H1 (cell line): ENCODE results near the gene CUX1. TPM values are rescaled to one million over a fixed set of nuclear protein-coding genes. Genes with fewer than 3 reads are reported as not detected.

Experiments
- CTCF ChIA-PET: fragments of 300-600 bp; sonication (Branson Sonifier 250); formaldehyde crosslinking; loops from one replicate; lab custom pipeline; 2021; ENCODE audit not compliant: partially characterized antibody; lab: Charles Lee
- POLR2A ChIA-PET: fragments of 300-600 bp; sonication (Branson Sonifier 250); formaldehyde crosslinking; loops from one replicate; lab custom pipeline; 2021; ENCODE audit warnings: inconsistent platforms; ENCODE audit not compliant: partially characterized antibody; lab: Charles Lee
- DNase-seq, 2 experiments: peaks; one replicate each; pipeline versions ENCODE4 v3.0.0 to v3.0.0-alpha.2; 2010 to 2022; ENCODE audit warnings: low spot score in 2 of 2, low read depth in 1 of 2, mixed read lengths in 1 of 2
- FAIRE-seq: peaks from 2 replicates; lab custom pipeline; 2011; peaks lifted over from hg19 to GRCh38; lab: Jason Lieb, UNC
- H2AFZ ChIP-seq: 2 replicates; pipeline ENCODE4 v1.8.1; 2012; ENCODE audit warnings: low read length, inconsistent platforms
- H2AK5ac ChIP-seq: 2 replicates; pipeline ENCODE4 v1.6.1; 2013; ENCODE audit warnings: low read depth, low read length
- H2BK120ac ChIP-seq: replicated peaks from 2 replicates; pipeline ENCODE3; 2013; ENCODE audit warnings: low read depth, low read length, inconsistent platforms
- H2BK12ac ChIP-seq: 2 replicates; pipeline ENCODE4 v1.6.1; 2013; ENCODE audit warnings: low read depth, low read length
- H2BK15ac ChIP-seq: 2 replicates; pipeline ENCODE4 v1.6.1; 2013; ENCODE audit warnings: low read length
- H2BK20ac ChIP-seq: 2 replicates; pipeline ENCODE4 v1.6.1; 2013; ENCODE audit warnings: low read length
- H2BK5ac ChIP-seq: 2 replicates; pipeline ENCODE4 v1.6.1; 2013; ENCODE audit warnings: low read depth, low read length
- H3K14ac ChIP-seq: 2 replicates; pipeline ENCODE4 v1.6.1; 2013; ENCODE audit warnings: inconsistent platforms; ENCODE audit not compliant: insufficient read length
- H3K18ac ChIP-seq: 2 replicates; pipeline ENCODE4 v1.6.1; 2013; ENCODE audit warnings: low read length; ENCODE audit errors: extremely low read depth
- H3K23ac ChIP-seq: 2 replicates; pipeline ENCODE4 v1.6.1; 2013; ENCODE audit warnings: inconsistent platforms; ENCODE audit not compliant: insufficient read length
- H3K23me2 ChIP-seq: 2 replicates; pipeline ENCODE4 v1.6.1; 2013; ENCODE audit warnings: low read depth, low read length
- H3K27ac ChIP-seq: 2 replicates; pipeline ENCODE4 v1.6.1; 2011; ENCODE audit warnings: low read depth, low read length, inconsistent platforms
- H3K27me3 ChIP-seq, 4 experiments: replicated peaks in 1 of 4; 1 replicate in 1 of 4; 2 replicates in 3 of 4; pipeline versions ENCODE4 v1.6.1 to v1.8.1; 2011 to 2013; ENCODE audit warnings: low read length in 3 of 4, mild to moderate bottlenecking in 3 of 4, inconsistent platforms in 2 of 4, mixed read lengths in 2 of 4, moderate library complexity in 1 of 4; ENCODE audit not compliant: control insufficient read depth in 3 of 4, insufficient read depth in 3 of 4; ENCODE audit errors: extremely low read depth in 1 of 4
- H3K36me3 ChIP-seq, 4 experiments: 2 replicates each; pipeline versions ENCODE4 v1.6.1 to v1.8.1; 2011 to 2013; ENCODE audit warnings: mild to moderate bottlenecking in 4 of 4, low read length in 3 of 4, moderate library complexity in 2 of 4, control low read depth in 1 of 4, inconsistent platforms in 1 of 4; ENCODE audit not compliant: insufficient read depth in 4 of 4, control insufficient read depth in 2 of 4
- H3K4ac ChIP-seq: replicated peaks from 2 replicates; pipeline ENCODE3; 2013; ENCODE audit warnings: low read length, low read depth, mixed read lengths, inconsistent platforms; ENCODE audit not compliant: insufficient read length
- H3K4me1 ChIP-seq, 4 experiments: replicated peaks in 1 of 4; 1 replicate in 1 of 4; 2 replicates in 3 of 4; pipeline versions ENCODE4 v1.6.1 to v1.8.1; 2011 to 2013; ENCODE audit warnings: low read length in 3 of 4, inconsistent platforms in 2 of 4, mixed read lengths in 1 of 4; ENCODE audit not compliant: insufficient read depth in 4 of 4, control insufficient read depth in 3 of 4
- H3K4me2 ChIP-seq, 2 experiments: 2 replicates each; pipeline versions ENCODE4 v1.6.1 to v1.8.1; 2011 to 2013; ENCODE audit warnings: low read depth in 2 of 2, low read length in 2 of 2, control low read depth in 1 of 2, inconsistent platforms in 1 of 2, mild to moderate bottlenecking in 1 of 2; ENCODE audit not compliant: insufficient read depth in 1 of 2
- H3K4me3 ChIP-seq, 4 experiments: fragments of 200-600, 300-600 bp in 1 of 4; sonication (generic), shearing (Covaris generic), sonication (Bioruptor Twin) in 1 of 4; 2 replicates each; pipeline versions ENCODE4 v1.5.1 to v1.8.1; 2011 to 2016; ENCODE audit warnings: low read length in 4 of 4, low read depth in 3 of 4, control low read depth in 2 of 4, inconsistent platforms in 2 of 4, mild to moderate bottlenecking in 2 of 4, mixed read lengths in 1 of 4, moderate library complexity in 1 of 4; ENCODE audit not compliant: insufficient read depth in 2 of 4; ENCODE audit errors: extremely low read depth in 1 of 4
- H3K56ac ChIP-seq: replicated peaks from 2 replicates; pipeline ENCODE3; 2013; ENCODE audit warnings: low read depth, mild to moderate bottlenecking, mixed read lengths, low read length, inconsistent platforms; ENCODE audit not compliant: insufficient read length
- H3K79me1 ChIP-seq: 2 replicates; pipeline ENCODE4 v1.6.1; 2013; ENCODE audit warnings: low read depth, low read length, control low read depth
- H3K79me2 ChIP-seq, 2 experiments: 2 replicates each; pipeline versions ENCODE4 v1.6.1 to v1.8.1; 2012 to 2013; ENCODE audit warnings: low read length in 2 of 2, mild to moderate bottlenecking in 2 of 2, inconsistent platforms in 1 of 2; ENCODE audit not compliant: insufficient read depth in 2 of 2, control insufficient read depth in 1 of 2
- H3K9ac ChIP-seq, 4 experiments: replicated peaks in 1 of 4; 1 replicate in 1 of 4; 2 replicates in 3 of 4; pipeline versions ENCODE4 v1.6.1 to v1.8.1; 2011 to 2013; ENCODE audit warnings: low read depth in 3 of 4, low read length in 3 of 4, control low read depth in 2 of 4, mild to moderate bottlenecking in 2 of 4, moderate library complexity in 2 of 4, inconsistent platforms in 1 of 4; ENCODE audit errors: extremely low read depth in 1 of 4
- H3K9me3 ChIP-seq, 2 experiments: 2 replicates each; pipeline versions ENCODE4 v1.6.1 to v1.8.1; 2012 to 2013; ENCODE audit warnings: mild to moderate bottlenecking in 2 of 2, moderate library complexity in 2 of 2, control low read depth in 1 of 2, inconsistent platforms in 1 of 2, low read depth in 1 of 2, low read length in 1 of 2, mixed read lengths in 1 of 2; ENCODE audit not compliant: insufficient read depth in 2 of 2
- H4K20me1 ChIP-seq, 2 experiments: replicated peaks in 1 of 2; 2 replicates each; pipeline versions ENCODE3 to v1.8.1; 2011 to 2013; ENCODE audit warnings: inconsistent platforms in 2 of 2, low read length in 2 of 2, mild to moderate bottlenecking in 1 of 2; ENCODE audit not compliant: insufficient read depth in 2 of 2, control insufficient read depth in 1 of 2
- H4K5ac ChIP-seq: 2 replicates; pipeline ENCODE4 v1.6.1; 2013; ENCODE audit warnings: low read length, low read depth, mixed read lengths, inconsistent platforms; ENCODE audit not compliant: insufficient read length
- H4K8ac ChIP-seq: 2 replicates; pipeline ENCODE4 v1.8.0; 2013; ENCODE audit warnings: mild to moderate bottlenecking, moderate library complexity, low read length, inconsistent platforms; ENCODE audit not compliant: insufficient read depth; ENCODE audit errors: extremely low read depth
- H4K91ac ChIP-seq: replicated peaks from 2 replicates; pipeline ENCODE3; 2013; ENCODE audit warnings: low read length, mixed read lengths, inconsistent platforms; ENCODE audit not compliant: insufficient read length
- ASH2L ChIP-seq: fragments of 200-600, 300-600 bp; sonication (generic); IDR thresholded peaks from one replicate; pipeline ENCODE4 v1.7.1; 2017; ENCODE audit warnings: low read length
- BRCA1 ChIP-seq: IDR thresholded peaks from 2 replicates; pipeline ENCODE4 v1.6.1; 2012; ENCODE audit warnings: low read depth, low read length, improper control_type of control experiment
- CBX8 ChIP-seq: fragments of 300-800, 300-1000 bp; sonication (generic); IDR thresholded peaks from 2 replicates; pipeline ENCODE4 v1.7.1; 2016; ENCODE audit warnings: low read depth, low read length, borderline replicate concordance
- CREB1 ChIP-seq: IDR thresholded peaks from 2 replicates; pipeline ENCODE4 v1.6.1; 2012; ENCODE audit warnings: inconsistent platforms
- E2F6 ChIP-seq: IDR thresholded peaks from 2 replicates; pipeline ENCODE4 v1.6.1; 2012; ENCODE audit warnings: inconsistent platforms
- NANOG ChIP-seq: IDR thresholded peaks from 2 replicates; pipeline ENCODE4 v1.6.1; 2011; ENCODE audit warnings: low read length, low read depth, mild to moderate bottlenecking, inconsistent platforms; ENCODE audit not compliant: insufficient read depth, poor library complexity, severe bottlenecking
- PHF8 ChIP-seq: fragments of 200-600 bp; sonication (generic); conservative IDR thresholded peaks from 2 replicates; pipeline ENCODE4 v1.7.1; 2012; ENCODE audit warnings: low read depth, mild to moderate bottlenecking, inconsistent platforms, low read length, moderate library complexity
- RAD21 ChIP-seq, 2 experiments: IDR thresholded peaks in 1 of 2; conservative IDR thresholded peaks in 1 of 2; 2 replicates each; pipeline ENCODE4 v1.6.1; 2011; ENCODE audit warnings: low read depth in 2 of 2, low read length in 2 of 2, improper control_type of control experiment in 1 of 2, inconsistent platforms in 1 of 2, mild to moderate bottlenecking in 1 of 2, moderate library complexity in 1 of 2
- RBBP5 ChIP-seq: IDR thresholded peaks from 2 replicates; pipeline ENCODE4 v1.7.1; 2012; ENCODE audit warnings: low read depth, mild to moderate bottlenecking, inconsistent platforms, low read length, moderate library complexity, borderline replicate concordance
- RNF2 ChIP-seq: fragments of 200-900, 300-1000 bp; sonication (generic); IDR thresholded peaks from 2 replicates; pipeline ENCODE4 v1.7.1; 2016; ENCODE audit warnings: borderline replicate concordance, low read depth, mild to moderate bottlenecking, antibody characterized with exemption, low read length; ENCODE audit not compliant: poor library complexity, severe bottlenecking; ENCODE audit errors: missing control alignments
- SUZ12 ChIP-seq: fragments of 200-600 bp; sonication (generic); IDR thresholded peaks from 2 replicates; pipeline ENCODE4 v1.6.1; 2012; ENCODE audit warnings: mild to moderate bottlenecking, inconsistent platforms, low read length, moderate library complexity, mixed read lengths
- TAF1 ChIP-seq: IDR thresholded peaks from 2 replicates; pipeline ENCODE4 v1.6.1; 2011; ENCODE audit warnings: mild to moderate bottlenecking, low read depth, low read length
- TAF7 ChIP-seq: optimal IDR thresholded peaks from 2 replicates; pipeline ENCODE3; 2011; ENCODE audit warnings: low read depth, mild to moderate bottlenecking, inconsistent platforms, low read length, moderate library complexity, borderline replicate concordance
- WGBS, 2 experiments: shearing (Covaris generic) in 1 of 2; methylation state at CpG; one replicate each; pipeline versions ENCODE4 v1.1.6 to v1.1.7; 2013 to 2015; ENCODE audit warnings: low lambda C conversion rate in 2 of 2, mixed read lengths in 2 of 2, inconsistent platforms in 1 of 2, low coverage in 1 of 2, missing lambda C conversion rate in 1 of 2; ENCODE audit not compliant: insufficient replicate concordance in 2 of 2, insufficient coverage in 1 of 2, insufficient read length in 1 of 2; ENCODE audit errors: extremely low coverage in 1 of 2, missing lambda C conversion rate in 1 of 2; 5-methylcytosine and 5-hydroxymethylcytosine counted together
- polyA plus RNA-seq, 7 experiments: library from polyadenylated mRNA; depleted of rRNA in 3 of 7; stranded (reverse) in 5 of 7; unstranded in 2 of 7; fragments of >200 nt in 5 of 7; fragments of 200-250 nt in 2 of 7; gene quantifications; 1 replicate in 5 of 7; 2 replicates in 1 of 7; 4 replicates in 1 of 7; pipeline versions ENCODE4 v1.2.1 to v1.2.3, GENCODE V29; 2011 to 2013; ENCODE audit warnings: missing spikeins in 2 of 7, mixed read lengths in 2 of 7
- total RNA-seq: library from RNA; stranded (reverse); fragmentation: NEBNext Ultra II Directional; extraction: Animal tissue kit (Norgen Biotek cat#: 25700); gene quantifications from 2 replicates; pipeline ENCODE4 v1.2.1, GENCODE V29; 2021

Gene CUX1
- total and polyA plus RNA-seq, 2 of the 8 experiments (the other 6 are each of a cell fraction or from before 2014, with no cell fraction given): 21.6 to 65.9 TPM

DNA sequence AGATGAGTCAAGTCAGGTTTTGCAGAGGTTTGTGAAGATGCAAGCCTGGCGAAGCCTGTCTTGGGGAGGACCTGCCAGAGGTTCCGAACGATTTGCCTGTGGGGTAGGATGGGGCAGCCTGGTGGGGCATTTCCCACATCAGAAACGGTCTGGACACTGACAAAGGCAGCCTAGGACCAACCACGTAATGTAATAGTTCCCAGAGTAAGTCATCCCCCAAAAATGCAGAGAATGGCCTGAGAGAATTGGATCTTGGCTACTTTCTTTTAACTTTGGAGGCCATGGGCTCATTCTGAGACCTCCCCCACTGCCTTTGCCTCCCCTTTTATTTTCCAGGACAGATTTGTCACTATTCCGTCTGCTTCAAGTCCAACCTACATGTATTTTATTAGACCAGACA lies 300.3 kb downstream of the CUX1 start:
- Histone ChIP-seq H2BK5ac (no peak overlapping the region), H3K23ac (no peak overlapping the region), H2AFZ (no peak overlapping the region), H2BK120ac (no peak overlapping the region), H3K18ac (no peak overlapping the region), H3K14ac (no peak overlapping the region), H4K5ac (no peak overlapping the region), H3K9me3 (no peaks in the 10 kb centered on the region), H3K4ac (no peak overlapping the region), H2BK12ac (no peak overlapping the region), H3K56ac (no peak overlapping the region), H2BK20ac (no peak overlapping the region), H4K8ac (no peak overlapping the region), H3K79me1 (no peaks in the 10 kb centered on the region; the same call in 1 of the 2 replicates), H4K20me1 (peaks cover 4 to 5% of the 10 kb centered on the region in 2 experiments), H3K79me2 (no peaks in the 10 kb centered on the region), H3K27me3 (no peaks in the 10 kb centered on the region), H2AK5ac (no peak overlapping the region), H3K36me3 (peaks cover 2 to 17% (median 9%) of the 10 kb centered on the region in 4 experiments; a peak in 6 of 8 replicates), H3K4me2 (no peak overlapping the region), H3K9ac (no peak overlapping the region), H3K4me3 (no peak overlapping the region), H3K23me2 (no peaks in the 10 kb centered on the region), H4K91ac (no peak overlapping the region), H3K27ac (no peak overlapping the region), H3K4me1 (peaks cover 0 to 5% (median 0%) of the 10 kb centered on the region in 4 experiments; a peak in 4 of 7 replicates), H2BK15ac (no peak overlapping the region)
- ChIA-PET POLR2A (no interaction called here), CTCF (no interaction called here)
- DNase-seq (no peak), FAIRE-seq (no peak)
- WGBS, 2 experiments: 98% methylated on average over 6 of the region's 6 CpGs; no CpG with 5 or more reads in 1 of the 2 experiments
- no peak for TF ChIP-seq SUZ12
- no peak for TF ChIP-seq E2F6
- no peak for TF ChIP-seq RNF2
- no peak for TF ChIP-seq TAF7
- no peak for TF ChIP-seq NANOG
- TF ChIP-seq RAD21 (IDR thresholded peaks at IDR 0.05 in 1 of 2, conservative IDR thresholded peaks at IDR 0.05 in 1 of 2; ENCODE audit: low read depth in 2 of 2, low read length in 2 of 2): no peak
- no peak for TF ChIP-seq BRCA1
- TF ChIP-seq CREB1: no peak
- TF ChIP-seq RBBP5: no peak
- TF ChIP-seq CBX8: no peak
- TF ChIP-seq ASH2L: no peak
- no peak for TF ChIP-seq PHF8
- TF ChIP-seq TAF1: no peak
